ENCODE measurements around the gene DISP3.

Gene DISP3

GRCh38 chr1:11564237-11564636 lies 85.3 kb downstream of the DISP3 start:
- H3K9me2 ChIP-seq (ENCODE audit: low read depth, low read length), result no peaks in the 10 kb centered on the region
- H3K27ac ChIP-seq (ENCODE audit: low read depth, low read length, poor library complexity, severe bottlenecking), result no peak overlapping the region
- H3K4me1 ChIP-seq (ENCODE audit: insufficient read depth, low read length, severe bottlenecking), result no peaks in the 10 kb centered on the region
- H3K36me3 ChIP-seq (ENCODE audit: insufficient read depth, low read length), result no peaks in the 10 kb centered on the region
- no peak overlapping the region for H2AFZ ChIP-seq (ENCODE audit: low read length)
- H4K20me1 ChIP-seq (ENCODE audit: insufficient read depth, low read length), result no peaks in the 10 kb centered on the region
- no peaks in the 10 kb centered on the region for H3K27me3 ChIP-seq (ENCODE audit: insufficient read depth, low read length)
- no peak overlapping the region for H3K9ac ChIP-seq (ENCODE audit: low read length)
- no peaks in the 10 kb centered on the region for H3K9me3 ChIP-seq (ENCODE audit: low read length)
- H3K79me2 ChIP-seq (ENCODE audit: insufficient read depth, low read length), result no peaks in the 10 kb centered on the region
- H3F3A ChIP-seq (ENCODE audit: insufficient read depth, low read length), result no peaks in the 10 kb centered on the region
- no peak overlapping the region for H3K4me3 ChIP-seq (ENCODE audit: low read depth, low read length, poor library complexity, severe bottlenecking)
- H3K4me2 ChIP-seq (ENCODE audit: low read length), result no peak overlapping the region
- TF ChIP-seq CTCF (IDR thresholded peaks at IDR 0.05; ENCODE audit: low read length), result no peak

GRCh38 chr1:11566042-11566850 lies 87.3 kb downstream of the DISP3 start:
- TF ChIP-seq CTCF (IDR thresholded peaks at IDR 0.05; ENCODE audit: low read length) (no peak), EZH2 (IDR thresholded peaks at IDR 0.05; ENCODE audit: borderline replicate concordance, low read length) (no peak)
- H3K27me3 ChIP-seq (ENCODE audit: insufficient read depth, low read length), result no peaks in the 10 kb centered on the region
- H3K9me3 ChIP-seq (ENCODE audit: low read length), result no peaks in the 10 kb centered on the region
- H3K9me2 ChIP-seq (ENCODE audit: low read depth, low read length), result no peaks in the 10 kb centered on the region
- no peaks in the 10 kb centered on the region for H4K20me1 ChIP-seq (ENCODE audit: insufficient read depth, low read length)
- no peaks in the 10 kb centered on the region for H3F3A ChIP-seq (ENCODE audit: insufficient read depth, low read length)
- no peak overlapping the region for H3K4me3 ChIP-seq (ENCODE audit: low read depth, low read length, poor library complexity, severe bottlenecking)
- no peak overlapping the region for H3K9ac ChIP-seq (ENCODE audit: low read length)
- H2AFZ ChIP-seq (ENCODE audit: low read length), result no peak overlapping the region
- H3K36me3 ChIP-seq (ENCODE audit: insufficient read depth, low read length), result no peaks in the 10 kb centered on the region
- H3K4me2 ChIP-seq (ENCODE audit: low read length), result no peak overlapping the region
- H3K27ac ChIP-seq (ENCODE audit: low read depth, low read length, poor library complexity, severe bottlenecking), result no peak overlapping the region
- H3K79me2 ChIP-seq (ENCODE audit: insufficient read depth, low read length), result no peaks in the 10 kb centered on the region
- no peaks in the 10 kb centered on the region for H3K4me1 ChIP-seq (ENCODE audit: insufficient read depth, low read length, severe bottlenecking)

- Histone ChIP-seq H3K4me2 (ENCODE audit: low read length) (no peak overlapping the region), H3K9me2 (ENCODE audit: low read depth, low read length) (no peaks in the 10 kb centered on the region), H3K27me3 (ENCODE audit: insufficient read depth, low read length) (no peaks in the 10 kb centered on the region), H3K9ac (ENCODE audit: low read length) (no peak overlapping the region), H3K9me3 (ENCODE audit: low read length) (no peaks in the 10 kb centered on the region), H3K36me3 (ENCODE audit: insufficient read depth, low read length) (no peaks in the 10 kb centered on the region), H3K4me3 (ENCODE audit: low read depth, low read length, poor library complexity, severe bottlenecking) (no peak overlapping the region), H3F3A (ENCODE audit: insufficient read depth, low read length) (no peaks in the 10 kb centered on the region), H3K79me2 (ENCODE audit: insufficient read depth, low read length) (no peaks in the 10 kb centered on the region), H2AFZ (ENCODE audit: low read length) (no peak overlapping the region), H3K4me1 (ENCODE audit: insufficient read depth, low read length, severe bottlenecking) (no peaks in the 10 kb centered on the region), H4K20me1 (ENCODE audit: insufficient read depth, low read length) (no peaks in the 10 kb centered on the region), H3K27ac (ENCODE audit: low read depth, low read length, poor library complexity, severe bottlenecking) (no peak overlapping the region)
- no peak for TF ChIP-seq CTCF (IDR thresholded peaks at IDR 0.05; ENCODE audit: low read length)
- TF ChIP-seq EZH2 (IDR thresholded peaks at IDR 0.05; ENCODE audit: borderline replicate concordance, low read length), result no peak
Observed at GRCh38 chr1:11567244-11568065, 88.5 kb downstream of the DISP3 start.

Measured in OCI-LY1 (cell line).